GM21381 (cell line): ENCODE results near the gene FRZB.
"Not testable (repeated sequence)": the region's sequence is repeated elsewhere in the genome, so short reads cannot be mapped to it uniquely, and the experiment has no call there.

Source experiments
- ATAC-seq: cut with Tn5 transposase; IDR thresholded peaks from one replicate; pipeline ENCODE4 v1.9.1; 2021; ENCODE audit warnings: mild to moderate bottlenecking, moderate library complexity; ENCODE audit not compliant: unreplicated experiment

The FRZB gene, protein sequence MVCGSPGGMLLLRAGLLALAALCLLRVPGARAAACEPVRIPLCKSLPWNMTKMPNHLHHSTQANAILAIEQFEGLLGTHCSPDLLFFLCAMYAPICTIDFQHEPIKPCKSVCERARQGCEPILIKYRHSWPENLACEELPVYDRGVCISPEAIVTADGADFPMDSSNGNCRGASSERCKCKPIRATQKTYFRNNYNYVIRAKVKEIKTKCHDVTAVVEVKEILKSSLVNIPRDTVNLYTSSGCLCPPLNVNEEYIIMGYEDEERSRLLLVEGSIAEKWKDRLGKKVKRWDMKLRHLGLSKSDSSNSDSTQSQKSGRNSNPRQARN

DNA sequence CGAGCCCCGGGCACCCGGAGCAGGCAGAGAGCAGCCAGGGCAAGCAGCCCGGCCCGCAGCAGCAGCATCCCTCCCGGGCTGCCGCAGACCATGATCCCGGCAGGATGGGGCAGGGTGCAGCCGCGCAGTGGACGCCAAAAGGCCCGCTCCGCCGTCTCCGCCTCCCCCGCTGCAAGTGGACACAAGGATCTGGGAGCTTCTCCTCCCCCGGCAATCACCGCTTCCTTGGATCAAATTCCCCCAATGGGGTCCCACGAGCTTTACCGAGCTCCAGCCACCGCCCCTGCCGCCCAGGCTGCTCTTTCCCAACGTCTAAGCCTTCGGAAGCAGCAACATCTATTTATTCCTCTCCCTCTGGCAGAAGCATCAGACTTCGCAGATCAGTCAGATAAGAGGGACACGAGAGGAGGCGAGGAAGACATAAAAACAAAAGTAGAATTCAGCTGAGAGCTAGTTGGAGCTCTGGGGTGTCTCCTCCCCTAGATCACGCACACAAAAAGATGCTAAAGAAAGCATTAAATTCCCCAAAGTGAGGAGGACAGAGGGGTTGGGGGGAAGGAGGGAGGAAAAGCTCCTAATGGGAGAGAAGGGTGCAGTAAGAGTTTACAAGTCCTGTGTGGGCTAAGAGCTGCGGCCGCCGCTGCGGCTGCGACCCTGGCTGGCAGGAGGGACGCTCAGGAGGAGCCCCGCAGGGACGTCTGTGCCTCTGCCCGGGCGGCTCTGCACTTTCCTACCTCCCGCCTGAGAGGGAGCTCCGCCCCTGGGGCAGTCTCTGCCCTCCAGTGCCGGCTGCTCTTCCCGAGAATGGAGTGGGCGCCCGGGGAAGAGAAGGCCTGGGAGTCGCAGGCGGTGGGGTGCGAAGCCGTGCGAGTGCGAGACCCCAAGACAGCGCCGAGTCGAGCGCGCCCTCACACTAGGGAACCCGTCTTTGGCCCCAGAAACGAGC lies at the start of gene FRZB:
TSS of gene FRZB (minus strand) at position 177 of the 946 bp plus-strand sequence. CDS start at position 92, 85 bp downstream.
- no peak for ATAC-seq

DNA sequence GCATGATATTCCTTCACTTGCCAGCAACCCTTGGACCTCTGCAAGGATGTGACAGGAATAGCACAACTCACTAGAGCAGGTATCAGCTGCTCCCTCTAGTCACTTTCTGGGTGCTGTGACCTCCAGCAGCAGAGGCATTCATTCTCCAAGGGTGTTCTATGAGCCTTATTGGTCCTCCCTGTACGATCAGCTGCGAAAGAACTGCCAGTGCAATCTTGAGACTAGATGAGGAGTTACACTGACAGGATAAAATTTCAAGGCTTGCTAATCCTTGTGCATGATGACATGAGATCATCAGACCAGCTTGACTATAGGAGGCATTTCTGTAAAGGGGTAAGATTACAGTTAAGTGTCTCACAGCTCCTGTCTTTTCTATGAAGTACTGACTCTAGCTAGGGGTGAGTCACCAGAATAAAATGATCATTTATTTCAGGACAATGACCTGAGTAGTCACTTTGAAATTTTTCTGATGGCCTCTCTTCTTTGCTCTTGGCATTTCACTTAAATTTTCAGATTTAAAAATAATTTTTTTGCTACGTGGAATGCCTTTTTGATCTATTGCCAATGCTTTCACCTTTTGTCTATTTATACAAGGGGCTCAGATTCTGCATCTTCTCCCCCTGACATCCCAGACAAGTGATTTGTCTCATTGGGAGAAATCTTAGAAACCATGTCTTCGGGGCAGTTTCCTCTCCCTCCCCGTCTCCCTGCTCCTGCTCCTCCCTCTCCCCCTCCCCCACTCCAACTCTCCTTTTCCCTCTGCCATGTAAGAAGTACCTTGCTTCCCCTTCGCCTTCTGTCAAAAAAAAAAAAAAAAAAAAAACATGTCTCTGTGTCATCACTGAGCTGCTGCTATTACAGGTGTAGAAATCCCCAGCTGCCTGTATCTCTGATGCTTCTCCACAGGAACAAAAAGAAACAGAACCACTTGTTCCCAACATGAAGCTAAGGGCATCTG lies 49.2 kb upstream of the FRZB start:
- ATAC-seq: no peak

DNA sequence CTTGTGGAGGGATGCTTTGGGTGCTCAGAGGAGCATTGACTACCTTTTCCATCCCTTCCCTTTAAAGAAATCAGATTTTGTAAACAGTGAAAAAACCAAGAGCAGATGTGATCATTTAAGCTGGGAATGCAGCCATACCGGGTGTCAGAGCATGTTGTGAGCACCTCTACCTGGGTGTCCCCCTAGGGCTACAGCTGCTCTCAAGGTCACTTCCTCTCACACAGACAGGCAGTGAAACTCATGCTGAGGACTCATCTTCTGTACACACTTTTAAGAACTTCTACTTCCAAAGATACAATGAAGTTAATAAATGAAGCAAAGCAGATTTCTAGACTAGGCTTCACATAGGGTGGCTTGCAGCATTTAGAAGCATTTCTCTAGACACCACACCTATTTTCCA lies 48.4 kb upstream of the FRZB start:
- ATAC-seq: no peak

DNA sequence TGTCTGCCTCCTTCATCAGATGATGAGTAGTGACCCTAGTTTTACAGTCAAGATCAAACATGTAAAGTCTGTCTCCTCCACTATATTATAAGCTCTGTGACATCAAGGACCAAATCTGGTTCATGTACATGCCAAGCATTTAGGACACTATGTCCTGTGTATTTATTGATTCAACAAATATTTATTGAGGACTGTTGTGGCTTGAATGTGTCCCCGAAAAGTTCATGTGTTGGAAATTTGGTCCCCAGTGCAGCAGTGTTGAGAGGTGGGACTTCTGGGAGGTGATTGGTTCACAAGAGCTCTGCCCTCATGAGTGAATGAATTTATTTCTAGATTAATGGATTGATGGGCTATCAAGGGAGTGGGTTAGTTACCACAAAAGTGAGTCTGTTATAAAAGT lies 46.6 kb upstream of the FRZB start:
- no peak for ATAC-seq

DNA sequence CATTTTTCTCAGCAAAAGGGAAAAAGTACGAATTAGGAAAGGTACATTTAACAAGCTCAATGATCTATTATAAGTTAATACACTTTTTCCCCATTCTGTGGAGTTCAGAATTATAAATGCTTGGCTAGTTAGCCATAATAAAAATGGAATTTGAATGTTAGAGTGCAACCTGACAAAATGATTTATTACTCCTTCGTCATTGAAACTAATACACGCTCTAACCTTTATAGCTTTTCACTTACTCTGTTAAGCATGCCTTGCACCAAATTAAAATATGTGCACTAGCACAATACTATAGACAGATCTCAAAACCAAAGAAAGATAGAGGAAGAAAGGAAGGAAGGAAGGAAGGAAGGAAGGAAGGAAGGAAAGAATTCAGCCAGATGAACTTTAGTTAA lies 46.1 kb upstream of the FRZB start:
- no peak for ATAC-seq

DNA sequence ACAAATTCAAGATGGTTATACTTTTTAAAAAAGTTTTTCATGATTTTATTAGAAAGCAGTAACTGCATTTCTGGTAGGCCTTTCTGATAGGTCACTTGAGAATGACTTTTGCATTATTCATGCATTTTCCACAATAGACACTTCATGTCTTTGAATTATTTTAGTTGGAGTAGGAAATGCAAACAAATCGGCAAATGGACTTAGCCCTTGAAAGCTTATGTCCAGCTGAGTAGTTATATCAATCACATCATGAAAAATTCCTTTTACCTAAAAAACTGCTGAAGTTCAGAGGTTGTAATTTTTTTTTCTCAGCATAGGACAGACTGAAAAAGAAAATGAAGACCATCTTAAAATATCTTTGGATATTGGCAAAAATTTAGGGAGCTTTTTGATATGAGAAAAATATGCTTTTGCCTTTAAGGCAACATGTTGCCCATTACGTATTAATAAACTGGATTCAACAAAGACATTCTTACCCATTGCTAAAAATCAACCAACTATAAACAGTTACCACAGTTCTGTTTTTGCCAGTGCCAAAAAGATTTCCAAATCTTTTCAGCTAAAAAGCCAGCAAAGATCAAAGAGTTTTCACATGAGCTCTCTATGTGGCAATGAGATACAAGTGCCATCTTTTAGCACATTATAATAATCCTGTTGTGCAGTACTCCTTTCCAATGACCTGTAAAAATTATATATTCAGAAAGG lies 45.5 kb upstream of the FRZB start:
- ATAC-seq: no peak

DNA sequence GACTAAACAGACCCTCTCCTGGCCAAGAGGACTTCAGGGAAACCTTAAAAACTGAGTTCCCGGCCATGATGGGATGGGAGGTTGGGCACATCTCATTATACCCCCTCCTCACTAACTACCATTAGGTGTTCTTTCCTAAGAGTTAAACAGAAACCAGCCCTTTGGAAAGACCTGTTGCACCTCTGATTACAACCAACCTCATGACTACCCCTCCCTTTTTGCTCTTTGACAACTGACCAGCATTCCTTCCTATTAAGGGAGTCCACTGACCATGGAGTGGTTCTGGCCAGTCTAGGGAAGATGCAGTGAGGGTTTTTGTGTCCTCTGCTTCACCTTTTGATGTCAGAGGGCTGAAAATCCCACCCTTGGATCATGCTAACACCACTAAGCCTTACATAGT lies 44.5 kb upstream of the FRZB start:
- ATAC-seq: no peak

DNA sequence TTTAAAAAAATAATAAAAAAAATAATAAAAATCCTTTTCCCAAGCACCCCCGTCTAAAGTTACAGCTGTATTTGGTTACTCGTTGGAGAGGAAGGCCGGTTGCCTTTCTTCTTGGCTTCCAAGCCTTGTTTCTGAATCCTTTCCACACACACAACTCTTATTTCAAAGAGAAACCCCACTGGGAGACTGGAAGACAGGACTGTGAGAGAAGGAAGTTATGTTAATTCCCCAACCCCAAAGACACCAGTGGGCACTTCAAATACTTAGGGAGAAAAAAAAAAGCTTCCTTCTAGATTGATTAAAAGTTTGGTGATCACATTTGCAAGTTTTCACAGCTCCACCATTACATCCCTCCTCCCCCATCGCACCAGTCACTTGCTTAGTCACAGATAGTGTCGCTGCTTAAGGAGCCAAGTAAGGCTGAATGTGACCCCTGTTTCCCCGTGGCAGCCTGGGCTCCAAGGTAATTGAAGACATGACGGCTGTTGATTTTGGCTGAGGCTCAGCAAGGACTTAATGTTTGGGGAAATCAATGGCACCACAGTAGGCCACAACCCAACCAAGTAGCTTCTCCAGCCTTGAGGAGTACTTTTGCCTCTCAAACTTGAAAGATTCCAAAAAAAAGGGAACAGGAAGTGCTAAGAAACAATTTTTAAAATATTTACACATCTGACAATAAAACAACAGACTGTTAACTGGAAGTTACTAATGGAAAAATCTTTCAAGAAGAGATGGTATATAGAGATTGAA lies 40.8 kb upstream of the FRZB start:
- ATAC-seq: no peak

DNA sequence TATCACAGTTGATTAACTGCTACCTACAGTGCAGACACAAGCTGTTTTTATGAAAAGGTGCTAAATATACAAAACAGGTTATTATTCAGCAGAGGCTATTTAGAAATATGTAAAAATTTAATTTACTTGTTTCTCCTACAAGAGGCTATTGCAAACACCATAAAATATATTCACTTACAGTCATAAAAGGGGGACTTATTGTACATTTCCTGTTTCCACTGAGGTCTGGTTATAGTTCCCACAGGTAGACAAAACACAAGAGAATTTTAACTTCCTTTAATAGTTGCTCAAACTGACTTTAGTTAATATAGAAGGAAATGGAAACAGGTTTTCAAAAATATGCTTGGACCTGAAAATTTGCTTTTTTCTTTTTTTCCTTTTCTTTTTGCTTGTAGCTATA lies 40.0 kb upstream of the FRZB start:
- ATAC-seq: no peak

DNA sequence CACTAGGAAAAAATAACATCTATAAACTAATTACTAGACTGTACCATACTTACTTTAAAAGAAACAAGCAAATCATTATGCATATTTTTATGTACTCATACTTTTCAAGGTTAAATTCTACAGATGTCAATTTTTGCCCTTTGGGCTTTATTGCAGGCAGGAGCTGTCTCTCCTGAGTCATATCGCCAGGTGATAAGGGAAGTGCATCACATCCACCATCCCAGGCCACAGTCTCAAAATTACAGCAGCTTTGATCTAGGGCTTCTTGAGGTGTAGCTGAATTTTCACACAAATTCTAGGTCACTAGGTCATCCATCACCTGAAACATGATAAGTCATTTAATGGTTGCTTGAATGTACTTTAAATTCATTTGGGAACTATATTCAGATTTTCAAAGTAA lies 38.4 kb upstream of the FRZB start:
- ATAC-seq: no peak

DNA sequence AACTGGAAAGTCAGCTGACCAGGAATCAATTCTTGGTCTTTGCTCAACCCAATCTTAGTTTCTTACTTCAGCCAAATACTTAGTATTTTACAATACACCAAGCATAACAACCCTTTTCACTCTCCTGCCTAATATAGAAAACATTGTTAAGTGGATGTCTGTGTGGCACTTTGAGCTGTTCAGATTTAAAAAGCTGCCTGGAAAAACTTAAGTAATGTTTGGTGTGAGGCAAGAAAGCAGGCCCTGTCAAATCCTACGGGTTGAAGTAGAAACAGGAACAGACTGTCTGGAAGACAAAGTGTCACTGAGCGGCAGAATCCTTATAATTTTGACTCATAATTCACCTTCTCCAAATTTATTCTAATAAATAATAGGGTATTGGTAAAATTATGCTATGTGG lies 37.1 kb upstream of the FRZB start:
- ATAC-seq: no peak

DNA sequence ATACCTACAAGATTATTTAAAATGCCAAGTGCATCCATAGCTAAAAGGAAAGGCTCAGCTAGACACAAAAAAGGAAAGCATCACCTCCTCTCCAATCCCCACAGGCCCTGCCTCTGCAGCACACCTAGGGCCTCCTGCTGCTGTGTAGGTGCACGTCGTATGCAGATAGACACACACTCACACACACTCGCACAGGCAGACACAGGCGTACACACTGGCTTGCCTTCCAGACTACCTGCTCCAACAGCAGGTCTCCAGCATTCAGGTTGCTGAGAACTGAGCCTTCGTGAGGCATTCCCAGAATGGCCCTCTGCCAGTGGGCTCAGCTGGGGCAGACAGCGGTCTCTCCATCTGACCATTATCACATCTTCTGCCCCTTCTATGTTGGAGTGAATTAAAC lies 35.3 kb upstream of the FRZB start:
- no peak for ATAC-seq

DNA sequence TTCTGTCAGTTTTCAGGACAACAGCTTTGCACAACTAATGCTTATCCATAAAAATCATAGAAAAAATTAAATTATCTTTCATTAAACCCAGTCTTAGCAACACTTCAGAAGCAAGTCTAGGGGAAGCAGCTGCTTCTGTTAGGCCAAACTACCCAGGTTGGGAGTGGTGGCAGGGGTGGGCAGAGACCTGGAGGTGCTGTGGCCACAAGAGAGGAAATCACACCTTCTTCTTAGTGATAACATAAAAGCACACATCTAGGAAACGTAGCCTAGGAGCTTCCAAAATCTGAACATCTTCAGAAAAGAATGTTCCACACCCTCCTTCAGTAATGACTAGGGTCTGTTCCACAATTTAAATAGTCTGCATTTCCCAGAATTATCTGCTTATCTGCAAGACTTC lies 32.3 kb upstream of the FRZB start:
- ATAC-seq: no peak

DNA sequence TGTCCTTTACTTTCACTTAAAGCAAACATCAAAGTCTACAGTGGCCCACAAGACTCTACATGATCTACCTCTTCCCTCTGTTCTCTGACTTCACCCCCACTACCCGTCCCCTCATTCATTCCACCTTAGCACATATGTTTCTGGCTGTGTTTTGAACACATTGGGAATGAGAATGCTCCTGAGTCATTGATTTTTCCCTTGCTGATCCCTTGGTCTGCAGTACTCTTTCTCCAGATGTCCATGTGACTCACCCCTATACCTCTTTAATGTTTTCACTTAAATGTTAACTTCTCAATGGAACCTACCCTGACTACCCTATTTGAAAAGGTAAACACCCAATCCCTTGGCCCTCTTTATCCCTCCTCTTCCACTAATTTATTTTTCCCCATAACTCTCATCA lies 30.7 kb upstream of the FRZB start:
- ATAC-seq: no peak

DNA sequence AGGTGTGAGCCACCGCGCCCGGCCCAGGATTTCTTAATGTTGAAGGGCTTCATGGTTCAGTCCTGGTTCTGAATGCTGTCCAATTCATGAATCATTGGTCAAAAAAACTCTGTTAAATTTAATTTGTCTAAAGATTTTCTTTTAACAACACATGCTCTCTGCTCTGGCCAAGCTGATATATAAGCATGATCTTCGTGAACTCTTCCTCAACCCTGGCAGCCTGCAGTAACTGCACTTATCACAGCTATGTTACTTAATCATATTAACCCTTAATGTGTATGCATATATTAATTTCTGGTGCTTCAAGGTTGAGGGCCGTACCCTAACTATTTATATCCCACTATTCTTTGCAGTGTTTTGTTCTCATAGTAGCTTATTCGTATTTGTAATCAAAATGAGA lies 29.4 kb upstream of the FRZB start:
- ATAC-seq: no peak

DNA sequence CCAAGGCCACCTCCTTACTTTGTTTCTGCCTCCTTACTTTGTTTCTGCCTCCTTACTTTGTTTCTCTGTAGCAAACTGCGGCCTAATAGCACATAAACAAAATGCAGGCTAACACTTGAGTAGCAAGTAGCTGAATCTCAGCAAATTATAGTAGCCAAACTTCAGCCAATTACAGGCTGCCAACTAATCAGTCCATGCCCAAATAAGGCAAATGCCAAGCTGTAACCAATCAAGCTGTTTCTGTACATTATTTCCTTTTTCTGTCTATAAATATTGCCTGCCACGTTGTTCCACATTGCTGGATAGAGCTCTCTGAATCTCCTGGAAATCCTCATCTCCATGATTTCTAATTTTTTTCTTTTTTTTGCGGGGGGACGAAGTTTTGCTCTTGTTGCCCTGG lies 28.7 kb upstream of the FRZB start:
- no peak for ATAC-seq

DNA sequence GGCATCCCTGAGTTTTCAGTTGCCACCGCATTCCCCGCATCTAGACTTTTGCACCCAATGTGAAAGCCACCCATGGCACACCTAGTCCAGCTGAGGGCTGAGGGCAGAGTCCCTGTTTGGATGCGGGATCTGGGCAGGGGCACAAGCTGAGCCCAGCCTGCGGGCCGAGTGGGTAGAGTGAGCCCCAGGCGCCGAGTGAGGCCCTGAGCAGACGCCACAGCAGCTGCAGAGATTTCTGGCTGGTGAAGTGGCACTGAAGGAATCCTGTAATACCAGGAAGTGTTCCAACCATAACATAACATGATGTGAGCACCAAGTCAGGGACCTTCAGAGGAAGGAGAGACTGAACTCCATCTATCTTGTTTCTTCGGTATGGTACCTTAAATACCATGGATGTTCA lies 27.7 kb upstream of the FRZB start:
- ATAC-seq: no peak

DNA sequence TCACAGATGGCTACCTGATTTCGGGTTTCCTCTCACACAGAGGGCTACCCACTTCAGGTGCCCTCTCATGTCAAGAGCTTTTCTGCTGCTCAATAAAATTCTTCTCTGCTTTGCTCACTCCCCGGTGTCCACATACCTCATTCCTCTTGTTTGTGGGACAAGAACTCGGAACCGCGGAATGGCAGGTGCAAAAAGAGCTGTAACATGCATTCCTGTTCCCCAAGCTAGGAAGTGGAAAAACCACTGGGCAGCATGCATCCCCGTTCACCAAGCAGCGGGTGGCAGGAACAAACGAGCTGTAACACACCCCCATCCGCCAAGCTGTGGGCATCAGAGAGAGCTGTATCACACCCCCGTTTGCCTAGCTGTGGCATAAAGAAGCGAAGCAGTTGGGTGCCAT lies 27.2 kb upstream of the FRZB start:
- ATAC-seq: no peak

DNA sequence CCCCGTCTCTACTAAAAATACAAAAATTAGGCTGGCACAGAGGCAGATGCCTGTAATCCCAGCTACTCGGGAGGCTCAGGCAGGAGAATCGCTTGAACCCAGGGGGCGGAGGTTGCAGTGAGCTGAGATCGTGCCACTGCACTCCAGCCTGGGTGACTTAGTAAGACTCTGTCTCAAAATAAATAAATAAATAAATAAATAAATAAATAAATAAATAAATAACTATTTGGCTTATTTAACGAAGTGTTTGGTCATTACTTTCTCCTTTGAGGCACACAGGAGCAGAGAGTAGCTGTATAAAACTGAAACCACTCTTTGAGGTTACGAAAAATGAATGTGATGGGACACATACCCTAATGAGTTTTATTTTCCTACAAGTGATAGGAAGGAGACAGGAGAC lies 26.6 kb upstream of the FRZB start:
- not testable (repeated sequence) for ATAC-seq

DNA sequence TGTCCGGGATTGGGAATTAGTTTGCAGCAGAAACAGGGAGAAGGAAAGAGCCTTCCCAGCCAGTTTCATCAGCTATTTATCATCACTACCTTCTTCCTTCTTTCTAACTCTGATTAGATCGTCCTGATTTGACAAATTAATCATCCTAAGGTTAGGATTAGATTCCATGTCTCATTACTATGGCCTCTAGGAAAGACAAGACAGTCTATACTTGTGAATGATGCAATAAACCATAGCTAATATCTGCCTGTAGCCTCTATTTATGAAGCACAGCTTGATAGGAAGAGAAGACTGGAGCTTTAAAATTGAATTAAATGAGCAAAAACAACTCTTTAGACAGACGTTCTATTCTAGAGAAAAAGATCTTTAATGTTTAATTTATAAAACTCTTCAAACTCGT lies 25.2 kb upstream of the FRZB start:
- no peak for ATAC-seq
